DMS79 treated with DMSO at 0.1 percent for 48 hours (cell line): ENCODE results near the gene PIK3R5.
"Not testable (repeated sequence)": the region's sequence is repeated elsewhere in the genome, so short reads cannot be mapped to it uniquely, and the experiment has no call there.

ENCODE experiments used
- DNase-seq: peaks from one replicate; lab custom pipeline; 2025; lab: John Stamatoyannopoulos, UW

Gene PIK3R5

DNA sequence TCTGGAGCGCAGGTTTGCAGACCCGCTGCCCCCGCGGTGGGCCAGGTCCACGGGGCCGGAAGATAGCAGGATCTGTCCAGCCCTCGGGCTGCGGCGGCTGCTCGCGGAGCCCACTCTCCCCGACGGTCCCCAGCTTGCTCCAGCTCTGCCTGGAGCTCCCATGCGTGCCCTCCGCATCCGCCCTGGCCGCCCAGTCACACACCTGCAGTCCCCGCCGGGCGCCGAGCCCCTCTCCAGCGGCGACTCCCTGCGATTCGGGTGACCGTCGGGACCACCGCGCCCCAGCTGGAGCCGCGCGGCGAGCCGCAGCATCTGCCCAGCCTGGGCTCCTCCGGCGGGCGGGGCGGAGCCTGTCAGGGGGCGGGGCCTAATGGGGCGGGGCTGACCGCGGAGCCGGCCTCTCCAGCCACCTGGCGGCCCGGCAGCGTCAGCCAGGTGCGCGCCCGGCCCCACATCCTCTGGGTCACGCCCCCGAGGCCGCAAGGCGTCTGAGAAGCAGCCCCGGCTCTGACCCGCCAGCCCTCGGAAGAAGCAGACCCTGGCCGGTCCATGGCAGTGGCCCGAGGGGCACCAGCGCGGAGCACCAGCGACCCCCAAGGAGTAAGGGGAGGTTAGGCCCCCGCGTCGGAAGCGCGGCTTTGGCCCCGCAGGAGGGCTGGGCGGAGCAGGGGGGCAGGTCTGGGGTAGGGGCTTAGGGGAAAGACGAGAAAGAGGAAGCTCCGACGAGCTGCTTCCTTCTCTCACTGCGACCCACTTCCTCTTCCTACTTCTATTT, at the start of gene PIK3R5:
Gene PIK3R5, minus strand, starts transcription at position 314 of the 775 bp plus-strand sequence. CDS start 54,213 bp downstream, outside the sequence.
- no peak for DNase-seq

DNA sequence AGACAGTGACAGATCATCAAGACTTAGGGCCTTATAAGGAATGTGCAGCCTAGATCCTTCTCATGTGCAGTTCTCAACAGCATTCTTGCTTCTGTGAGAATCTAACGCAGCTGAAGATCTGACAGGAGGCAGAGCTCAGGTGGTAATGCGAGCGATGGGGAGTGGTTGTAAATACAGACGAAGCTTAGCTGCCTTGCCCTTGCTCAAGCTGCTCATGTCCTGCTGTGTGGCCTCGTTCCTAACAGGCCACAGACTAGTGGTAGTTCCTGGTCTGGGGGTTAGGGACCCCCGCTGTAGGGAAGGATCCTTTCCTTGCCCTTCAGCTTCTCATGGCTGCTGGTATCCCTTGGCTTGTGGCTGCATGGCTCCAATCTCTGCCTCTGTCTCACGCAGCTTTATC, 45.5 kb upstream of the PIK3R5 start:
- DNase-seq, result no peak

DNA sequence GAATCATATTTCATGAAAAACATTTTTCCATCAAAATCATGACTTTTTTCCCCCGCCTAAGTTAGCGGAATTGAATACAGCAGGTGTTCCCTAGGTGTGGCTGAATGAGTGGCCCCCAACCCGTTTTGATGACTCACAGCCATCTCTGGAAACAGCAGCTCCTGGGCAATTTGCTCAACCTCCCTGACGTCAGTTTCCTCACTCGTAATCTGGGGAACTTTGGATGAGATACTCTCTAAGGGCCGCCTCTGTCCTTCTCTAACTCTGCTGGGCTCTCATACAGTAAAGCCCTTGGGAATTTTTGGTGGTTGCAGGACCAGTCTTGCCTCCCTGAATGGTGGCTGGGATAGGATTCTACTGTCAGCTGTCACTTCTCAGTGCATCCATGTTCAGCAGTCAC, 44.2 kb upstream of the PIK3R5 start:
- DNase-seq, result no peak

DNA sequence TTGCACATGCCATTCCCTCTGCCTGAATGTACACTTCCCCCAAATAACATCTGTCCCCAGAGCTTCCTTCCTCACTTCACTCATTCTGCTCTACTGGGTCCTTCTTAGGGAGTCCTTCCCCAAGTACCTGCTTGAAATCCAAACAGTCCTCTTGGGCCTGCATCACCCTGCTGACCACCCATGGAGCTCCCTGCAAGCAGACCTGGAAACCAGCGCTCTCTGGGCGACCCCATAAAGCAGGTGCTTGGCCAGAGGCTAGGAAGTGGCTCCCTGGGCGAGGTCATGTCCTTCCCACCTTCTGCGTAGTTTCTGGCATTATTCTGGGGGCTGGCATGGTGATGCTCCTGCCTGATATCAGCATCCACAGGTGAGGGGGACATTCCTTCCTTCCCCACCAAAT, 43.6 kb upstream of the PIK3R5 start:
- DNase-seq, result no peak

DNA sequence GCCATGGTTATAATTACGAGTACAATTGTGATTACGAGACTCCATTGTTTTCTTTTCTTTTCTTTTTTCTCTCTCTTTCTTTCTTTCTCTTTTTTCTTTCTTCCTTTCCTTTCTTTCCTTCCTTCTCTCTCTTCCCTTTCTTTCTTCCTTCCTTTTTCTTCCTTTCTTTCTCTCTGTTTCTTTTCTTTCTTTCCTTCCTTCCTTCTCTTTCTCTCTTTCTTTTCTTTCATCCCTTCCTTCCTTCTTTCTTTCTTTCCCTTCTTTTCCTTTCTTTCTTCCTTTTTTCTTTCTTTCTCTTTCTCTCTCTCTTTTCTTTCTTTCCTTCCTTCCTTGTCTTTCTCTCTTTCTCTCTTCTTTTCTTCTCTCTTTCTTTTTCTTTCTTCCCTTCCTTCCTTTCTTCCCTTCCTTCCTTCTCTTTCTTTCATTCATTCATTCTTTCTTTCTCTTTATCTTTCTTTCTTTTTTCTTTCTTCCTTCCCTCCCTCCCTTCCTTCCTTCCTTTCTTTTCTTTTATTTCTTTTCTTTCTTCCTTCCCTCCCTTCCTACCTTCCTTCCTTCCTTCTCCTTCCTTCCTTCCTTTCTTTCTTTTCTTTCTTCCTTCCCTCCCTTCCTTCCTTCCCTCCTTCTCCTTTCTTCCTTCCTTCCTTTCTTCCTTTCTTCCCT, 41.7 kb upstream of the PIK3R5 start:
- DNase-seq, result no peak

DNA sequence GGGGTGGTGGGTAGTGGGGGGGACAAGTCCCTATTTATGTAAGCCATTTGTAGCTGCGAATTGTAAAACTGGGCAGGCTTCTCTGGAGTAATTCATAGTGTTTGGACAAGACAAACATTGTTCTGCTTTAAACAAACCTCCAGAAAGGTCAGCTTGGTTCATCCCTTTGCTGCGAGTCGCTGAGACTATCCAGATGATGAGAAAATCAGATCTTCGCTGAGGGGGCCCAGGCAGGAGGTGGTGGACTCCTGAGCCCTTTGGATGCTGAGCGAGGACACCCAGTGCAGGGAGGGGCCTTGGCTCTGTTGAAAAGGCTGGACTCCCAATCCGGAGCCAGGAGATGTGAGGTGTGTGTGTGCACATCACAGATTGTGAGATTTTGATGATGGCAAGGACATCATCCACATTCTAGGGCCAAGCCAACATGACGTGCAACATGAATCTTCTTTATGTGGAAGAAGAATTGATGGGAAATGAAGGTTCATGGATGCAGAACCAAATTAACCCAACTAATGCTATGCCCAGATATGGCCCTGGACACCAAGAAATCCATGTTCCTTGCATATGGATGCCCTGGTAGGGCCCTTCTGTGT, 40.8 kb upstream of the PIK3R5 start:
- DNase-seq, result no peak

DNA sequence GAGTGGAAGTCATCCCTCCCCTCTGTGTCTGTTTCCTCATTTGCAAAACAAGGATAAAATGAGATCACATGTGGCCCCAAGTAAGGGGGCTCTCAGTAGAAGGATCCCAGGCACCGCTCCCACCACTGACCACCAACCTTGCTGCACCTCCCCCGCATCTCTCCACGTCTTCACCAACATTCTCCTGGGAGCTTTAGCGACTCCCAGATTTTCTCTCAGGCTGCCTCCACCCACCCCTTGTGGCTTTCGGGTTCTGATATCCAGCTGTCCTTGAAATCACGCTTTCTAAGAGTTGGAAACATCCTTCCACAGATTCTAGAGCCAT, 39.4 kb upstream of the PIK3R5 start:
- DNase-seq, result no peak

GRCh38 chr17:9004132-9004960, 38.8 kb upstream of the PIK3R5 start:
- no peak for DNase-seq

- DNase-seq, result no peak
Measured at GRCh38 chr17:9003355-9004131, 38.0 kb upstream of the PIK3R5 start.

GRCh38 chr17:9002606-9003354, 37.3 kb upstream of the PIK3R5 start:
- DNase-seq, result no peak

GRCh38 chr17:9002227-9002605, 36.7 kb upstream of the PIK3R5 start:
- no peak for DNase-seq

GRCh38 chr17:9001559-9001958, 36.1 kb upstream of the PIK3R5 start:
- DNase-seq, result no peak

GRCh38 chr17:8997994-8998628, 32.6 kb upstream of the PIK3R5 start:
- DNase-seq, result no peak

- no peak for DNase-seq
Measured at GRCh38 chr17:8995711-8996110, 30.2 kb upstream of the PIK3R5 start.

DNA sequence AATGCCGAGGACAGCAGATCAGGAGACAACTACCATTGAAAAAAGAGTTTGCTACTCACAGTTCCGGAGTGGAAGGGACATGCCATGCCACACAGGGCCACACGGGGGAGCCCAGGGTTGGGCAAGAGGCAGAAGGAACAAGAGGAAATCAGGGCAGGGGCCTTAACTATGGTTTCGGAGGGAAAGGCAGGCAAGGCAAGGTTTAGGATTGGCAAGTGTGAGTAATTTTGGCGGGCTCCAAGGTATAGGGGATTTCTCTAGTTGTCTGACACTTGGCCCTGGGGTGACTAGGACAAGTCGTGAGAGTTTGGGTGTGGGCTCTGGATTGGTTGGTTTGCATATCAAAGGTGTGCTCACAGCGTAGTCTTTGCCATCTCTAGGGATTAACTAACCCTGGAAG, 28.8 kb upstream of the PIK3R5 start:
- DNase-seq, result peak; percentile 1

DNA sequence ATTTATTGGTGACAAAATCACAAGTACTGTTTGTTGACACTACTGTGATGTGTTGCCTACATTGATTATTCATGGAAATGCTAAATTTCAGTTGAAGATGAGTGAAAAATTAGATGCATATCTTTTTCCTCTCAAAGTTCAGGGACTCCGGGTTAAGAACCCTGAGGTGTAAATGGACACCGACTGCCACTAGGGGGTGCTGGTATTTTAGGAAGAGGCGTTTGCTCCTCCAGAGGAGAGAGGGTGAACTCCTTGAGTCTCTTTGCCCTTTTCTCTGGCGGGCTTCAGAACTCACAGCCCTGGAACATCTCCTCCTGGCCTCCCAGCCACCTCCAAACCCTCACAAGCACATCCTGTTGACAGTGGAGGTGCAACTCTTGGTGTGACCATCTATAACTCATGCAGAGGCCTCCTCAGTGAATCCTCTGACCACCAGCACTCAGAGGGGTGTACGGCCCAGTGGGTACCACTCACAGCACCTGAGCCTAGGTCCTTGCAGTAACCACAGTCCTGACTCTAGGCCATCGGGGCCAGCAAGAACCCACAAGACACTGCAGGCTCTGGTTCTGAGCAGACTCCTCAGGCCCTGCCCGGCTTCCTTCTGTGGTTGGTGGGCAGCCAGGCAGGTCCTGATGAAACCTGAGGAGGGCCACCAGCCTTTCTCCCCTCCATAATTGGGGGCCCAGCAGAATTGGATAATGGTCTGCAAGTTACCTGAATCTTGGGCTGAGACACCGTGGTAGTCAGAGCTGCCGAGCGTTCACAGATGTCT, 26.2 kb upstream of the PIK3R5 start:
- peak; percentile 9 for DNase-seq

DNA sequence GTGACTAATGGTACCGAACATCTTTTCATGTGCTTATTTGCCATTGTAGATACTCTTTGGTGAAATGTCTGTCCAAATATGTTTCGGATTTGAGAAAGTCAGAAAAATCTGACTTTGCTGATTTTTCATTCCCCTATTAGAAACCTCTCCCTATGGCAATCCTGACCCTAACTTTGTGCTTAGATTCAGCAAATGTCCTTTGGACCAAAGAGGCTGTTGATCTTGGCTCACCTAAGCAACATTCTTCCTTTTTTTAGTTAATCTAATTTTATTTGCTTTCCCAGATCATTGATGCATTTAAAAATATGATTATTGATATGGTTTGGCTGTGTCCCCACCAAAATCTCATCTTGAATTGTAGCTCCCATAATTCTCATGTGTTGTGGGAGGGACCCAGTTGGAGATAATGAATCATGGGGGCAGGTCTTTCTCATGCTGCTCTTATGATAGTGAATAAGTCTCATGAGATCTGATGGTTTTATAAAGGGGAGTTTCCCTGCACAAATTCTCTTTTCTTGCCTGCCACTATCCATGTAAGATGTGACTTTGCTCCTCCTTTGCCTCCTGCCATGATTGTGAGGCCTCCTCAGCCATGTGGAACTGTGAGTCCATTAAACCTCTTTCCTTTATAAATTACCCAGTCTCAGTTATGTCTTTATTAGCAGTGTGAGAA, 22.9 kb upstream of the PIK3R5 start:
- DNase-seq, result not testable (repeated sequence)

DNA sequence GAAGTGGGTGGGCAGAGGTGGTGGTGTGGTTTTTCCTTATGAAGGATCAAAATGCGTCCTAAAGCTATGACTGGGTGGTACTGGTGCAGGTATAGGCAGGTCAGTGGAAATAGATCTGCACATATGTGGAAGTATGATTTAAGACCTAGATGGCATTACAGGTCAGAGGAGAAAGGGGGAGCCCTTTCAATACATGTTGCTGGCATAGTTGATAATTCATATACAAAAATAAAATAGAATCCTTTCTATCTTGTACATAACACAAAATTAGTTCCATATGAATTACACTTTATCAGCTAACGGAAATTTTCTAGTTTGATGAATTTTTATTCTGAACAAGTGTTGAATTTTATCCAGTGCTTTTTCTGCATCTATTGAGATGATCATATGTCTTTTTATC, 20.8 kb upstream of the PIK3R5 start:
- no peak for DNase-seq

GRCh38 chr17:8985054-8985701, 19.7 kb upstream of the PIK3R5 start:
- no peak for DNase-seq
